Osteocyte (in vitro differentiated cells): Measurements from ENCODE around the gene RAB33A. TPM values are rescaled to one million over a fixed set of nuclear protein-coding genes. Genes with fewer than 3 reads are reported as not detected.

ENCODE experiments used
- DNase-seq: peaks from one replicate; pipeline ENCODE4 v3.0.0; 2021; ENCODE audit warnings: mixed read lengths; ENCODE audit not compliant: unreplicated experiment; ENCODE audit errors: extremely low spot score
- H3K27ac Mint-ChIP-seq: one replicate; pipeline ENCODE4 v1.8.0; 2021; ENCODE audit warnings: mild to moderate bottlenecking, mixed read lengths; ENCODE audit not compliant: unreplicated experiment
- H3K27me3 Mint-ChIP-seq: one replicate; pipeline ENCODE4 v1.8.0; 2021; ENCODE audit warnings: mixed read lengths; ENCODE audit not compliant: unreplicated experiment
- H3K36me3 Mint-ChIP-seq: one replicate; pipeline ENCODE4 v1.8.0; 2021; ENCODE audit warnings: mixed read lengths; ENCODE audit not compliant: unreplicated experiment
- H3K4me1 Mint-ChIP-seq: one replicate; pipeline ENCODE4 v1.8.0; 2021; ENCODE audit warnings: mixed read lengths; ENCODE audit not compliant: unreplicated experiment
- H3K4me3 Mint-ChIP-seq: one replicate; pipeline ENCODE4 v1.8.0; 2021; ENCODE audit warnings: mild to moderate bottlenecking, moderate library complexity, mixed read lengths; ENCODE audit not compliant: unreplicated experiment
- H3K9me3 Mint-ChIP-seq: one replicate; pipeline ENCODE4 v1.8.0; 2021; ENCODE audit warnings: mixed read lengths; ENCODE audit not compliant: unreplicated experiment
- CTCF ChIP-seq: fragments of 200-600 bp; sonication (generic); IDR thresholded peaks from 2 replicates; pipeline ENCODE4 v1.5.0; 2021; ENCODE audit warnings: antibody characterized with exemption, mild to moderate bottlenecking, moderate library complexity
- total RNA-seq: library from RNA; stranded (reverse); gene quantifications from 2 replicates; pipeline ENCODE4 v1.2.1, GENCODE V29; 2021

The RAB33A gene
- total RNA-seq, 1 donor from 2014 or later, result 4.1 TPM

GRCh38 chrX:130136961-130137360, 34.8 kb upstream of the RAB33A start:
- H3K27ac Mint-ChIP-seq, result no peak overlapping the region
- DNase-seq, result no peak
- H3K4me1 Mint-ChIP-seq, result no peaks in the 10 kb centered on the region
- no peak for TF ChIP-seq CTCF
- H3K27me3 Mint-ChIP-seq, result no peaks in the 10 kb centered on the region
- H3K9me3 Mint-ChIP-seq, result no peaks in the 10 kb centered on the region
- H3K36me3 Mint-ChIP-seq, result peaks cover 9% of the 10 kb centered on the region
- H3K4me3 Mint-ChIP-seq, result no peak overlapping the region

- Mint-ChIP-seq H3K4me3 (no peak overlapping the region), H3K36me3 (peaks cover 9% of the 10 kb centered on the region), H3K9me3 (peaks cover 5% of the 10 kb centered on the region), H3K27ac (no peak overlapping the region), H3K27me3 (no peaks in the 10 kb centered on the region), H3K4me1 (no peaks in the 10 kb centered on the region)
- no peak for TF ChIP-seq CTCF
- no peak for DNase-seq
Observed at GRCh38 chrX:130139474-130140201, 32.1 kb upstream of the RAB33A start.

GRCh38 chrX:130144509-130144908, 27.3 kb upstream of the RAB33A start:
- Mint-ChIP-seq H3K9me3 (peaks cover 5% of the 10 kb centered on the region), H3K36me3 (peaks cover 13% of the 10 kb centered on the region), H3K27ac (no peak overlapping the region), H3K27me3 (no peaks in the 10 kb centered on the region), H3K4me3 (no peak overlapping the region), H3K4me1 (peaks cover 4% of the 10 kb centered on the region)
- no peak for TF ChIP-seq CTCF
- DNase-seq, result no peak

- Mint-ChIP-seq H3K9me3 (peaks cover 5% of the 10 kb centered on the region), H3K4me1 (peaks cover 10% of the 10 kb centered on the region), H3K36me3 (peaks cover 13% of the 10 kb centered on the region), H3K27ac (no peak overlapping the region), H3K4me3 (no peak overlapping the region), H3K27me3 (no peaks in the 10 kb centered on the region)
- TF ChIP-seq CTCF, result no peak
- no peak for DNase-seq
Observed at GRCh38 chrX:130145123-130145522, 26.6 kb upstream of the RAB33A start.

GRCh38 chrX:130147631-130148030, 24.1 kb upstream of the RAB33A start:
- peaks cover 10% of the 10 kb centered on the region for H3K4me1 Mint-ChIP-seq
- TF ChIP-seq CTCF, result no peak
- no peak for DNase-seq
- H3K4me3 Mint-ChIP-seq, result no peak overlapping the region
- H3K27ac Mint-ChIP-seq, result no peak overlapping the region
- H3K9me3 Mint-ChIP-seq, result peaks cover 5% of the 10 kb centered on the region
- H3K36me3 Mint-ChIP-seq, result peaks cover 13% of the 10 kb centered on the region
- no peaks in the 10 kb centered on the region for H3K27me3 Mint-ChIP-seq
